ENCODE data around the gene FGF2. TPM values are rescaled to one million over a fixed set of nuclear protein-coding genes. Genes with fewer than 3 reads are reported as not detected.

The FGF2 gene
- total RNA-seq, 2 experiments from 2014 or later = 0.09 to 2.9 TPM

GRCh38 chr4:122895336-122895995 lies 68.8 kb downstream of the FGF2 start:
- Mint-ChIP-seq H3K4me1 (no peaks in the 10 kb centered on the region), H3K27ac (no peak overlapping the region), H3K9me3 (ENCODE audit: low read depth) (no peaks in the 10 kb centered on the region), H3K36me3 (peaks cover 15% of the 10 kb centered on the region), H3K4me3 (no peak overlapping the region), H3K27me3 (no peaks in the 10 kb centered on the region)
- DNase-seq (no peak), ATAC-seq (no peak)
- CTCF ChIA-PET = interaction anchor here (0.6 kb wide), 1 partner anchor 137 kb away, joined by 3 read pairs; no protein-coding TSS in a partner anchor

- Mint-ChIP-seq H3K27ac (no peak overlapping the region), H3K4me1 (no peaks in the 10 kb centered on the region), H3K4me3 (no peak overlapping the region), H3K9me3 (ENCODE audit: low read depth) (no peaks in the 10 kb centered on the region), H3K27me3 (no peaks in the 10 kb centered on the region), H3K36me3 (peaks cover 18% of the 10 kb centered on the region)
- CTCF ChIA-PET = no interaction called here
- no peak for ATAC-seq
- no peak for DNase-seq
Measured at GRCh38 chr4:122896270-122896669, 69.6 kb downstream of the FGF2 start.

- no peaks in the 10 kb centered on the region for H3K27me3 Mint-ChIP-seq
- no peak for ATAC-seq
- CTCF ChIA-PET = no interaction called here
- no peak for DNase-seq
- H3K4me3 Mint-ChIP-seq = no peak overlapping the region
- no peak overlapping the region for H3K27ac Mint-ChIP-seq
- H3K4me1 Mint-ChIP-seq = no peaks in the 10 kb centered on the region
- no peaks in the 10 kb centered on the region for H3K9me3 Mint-ChIP-seq (ENCODE audit: low read depth)
- peaks cover 13% of the 10 kb centered on the region for H3K36me3 Mint-ChIP-seq
Measured at GRCh38 chr4:122898370-122899150, 71.9 kb downstream of the FGF2 start.

DNA sequence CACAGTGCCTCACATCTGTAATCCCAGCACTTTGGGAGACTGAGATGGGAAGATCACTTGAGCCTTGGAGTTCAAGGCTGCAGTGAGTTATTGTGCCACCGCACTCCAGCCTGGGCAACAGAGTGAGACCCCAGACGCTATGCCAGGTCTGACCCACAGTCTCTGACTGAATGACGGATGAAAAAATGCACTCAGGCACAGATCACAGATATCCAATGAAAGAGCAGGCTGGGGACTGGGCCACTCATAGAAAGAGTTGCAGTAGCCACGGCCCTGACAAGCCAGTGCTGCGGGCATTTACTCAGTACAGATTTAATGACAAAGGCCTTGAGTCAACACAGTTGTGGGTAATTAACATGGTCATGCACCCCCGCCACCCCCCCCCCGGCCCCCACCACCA lies 73.1 kb downstream of the FGF2 start:
- CTCF ChIA-PET = no interaction called here
- Mint-ChIP-seq H3K27me3 (no peaks in the 10 kb centered on the region), H3K4me3 (no peak overlapping the region), H3K27ac (no peak overlapping the region), H3K36me3 (peaks cover 14% of the 10 kb centered on the region), H3K9me3 (ENCODE audit: low read depth) (no peaks in the 10 kb centered on the region), H3K4me1 (no peaks in the 10 kb centered on the region)
- ATAC-seq (no peak), DNase-seq (no peak)

DNA sequence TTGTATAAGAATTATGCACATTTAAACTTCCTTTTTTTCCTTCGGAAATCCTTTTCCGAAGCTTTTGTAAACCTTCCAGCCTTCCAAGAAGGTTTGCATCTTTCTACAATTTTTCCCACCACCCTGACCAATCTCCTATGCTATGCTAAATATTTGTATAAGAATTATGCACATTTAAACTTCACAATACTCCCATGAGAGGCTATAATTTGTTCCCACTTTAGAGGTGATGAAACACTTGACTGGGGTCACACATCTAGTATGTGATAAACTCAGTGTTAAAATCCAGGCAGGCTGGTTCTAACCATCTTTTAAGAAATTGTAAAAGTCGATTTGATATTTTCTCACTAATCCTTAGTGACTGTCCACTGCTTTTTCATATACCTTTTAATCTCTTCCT lies 73.7 kb downstream of the FGF2 start:
- H3K9me3 Mint-ChIP-seq (ENCODE audit: low read depth) = no peaks in the 10 kb centered on the region
- ATAC-seq (no peak), DNase-seq (no peak)
- H3K4me3 Mint-ChIP-seq = no peak overlapping the region
- no peak overlapping the region for H3K27ac Mint-ChIP-seq
- peaks cover 19% of the 10 kb centered on the region for H3K36me3 Mint-ChIP-seq
- H3K27me3 Mint-ChIP-seq = no peaks in the 10 kb centered on the region
- CTCF ChIA-PET = no interaction called here
- no peaks in the 10 kb centered on the region for H3K4me1 Mint-ChIP-seq

DNA sequence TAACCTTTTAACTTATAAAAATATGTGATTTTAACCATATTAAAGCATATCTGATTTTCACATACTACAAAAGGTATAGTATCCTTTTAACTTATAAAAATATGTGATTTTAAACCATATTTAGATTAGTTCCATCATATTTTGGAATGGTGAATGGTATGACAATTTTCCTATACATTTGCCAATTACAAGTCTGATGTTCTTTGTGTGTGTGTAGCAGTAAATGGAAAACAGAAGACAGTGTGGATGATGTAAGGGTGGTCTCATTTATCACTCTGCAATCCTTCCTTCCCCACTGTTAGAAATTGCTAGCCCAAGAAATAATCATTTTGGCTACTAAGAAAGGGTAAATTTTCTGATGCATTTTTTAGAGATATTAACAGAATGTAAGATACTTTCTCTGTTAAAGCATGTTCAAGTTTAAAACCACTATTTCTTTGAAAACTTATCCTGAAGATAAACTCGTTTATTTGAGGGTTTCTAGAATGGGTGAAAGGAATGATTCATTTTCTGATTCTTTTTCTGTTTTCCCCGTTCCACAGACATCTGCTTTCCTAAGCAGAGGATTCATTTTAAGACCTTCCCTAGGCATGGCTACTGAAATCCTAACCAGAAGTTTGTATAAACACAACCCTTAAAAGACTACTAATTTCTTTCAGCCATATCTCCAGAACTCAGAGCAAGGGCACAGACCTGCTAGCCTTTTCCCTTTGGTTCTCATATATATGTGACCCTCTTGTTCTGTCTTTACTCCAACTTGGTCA lies 74.8 kb downstream of the FGF2 start:
- no peaks in the 10 kb centered on the region for H3K9me3 Mint-ChIP-seq (ENCODE audit: low read depth)
- CTCF ChIA-PET = no interaction called here
- no peaks in the 10 kb centered on the region for H3K27me3 Mint-ChIP-seq
- no peak overlapping the region for H3K27ac Mint-ChIP-seq
- no peak for DNase-seq
- no peak for ATAC-seq
- no peak overlapping the region for H3K4me3 Mint-ChIP-seq
- peaks cover 21% of the 10 kb centered on the region for H3K36me3 Mint-ChIP-seq
- no peaks in the 10 kb centered on the region for H3K4me1 Mint-ChIP-seq

DNA sequence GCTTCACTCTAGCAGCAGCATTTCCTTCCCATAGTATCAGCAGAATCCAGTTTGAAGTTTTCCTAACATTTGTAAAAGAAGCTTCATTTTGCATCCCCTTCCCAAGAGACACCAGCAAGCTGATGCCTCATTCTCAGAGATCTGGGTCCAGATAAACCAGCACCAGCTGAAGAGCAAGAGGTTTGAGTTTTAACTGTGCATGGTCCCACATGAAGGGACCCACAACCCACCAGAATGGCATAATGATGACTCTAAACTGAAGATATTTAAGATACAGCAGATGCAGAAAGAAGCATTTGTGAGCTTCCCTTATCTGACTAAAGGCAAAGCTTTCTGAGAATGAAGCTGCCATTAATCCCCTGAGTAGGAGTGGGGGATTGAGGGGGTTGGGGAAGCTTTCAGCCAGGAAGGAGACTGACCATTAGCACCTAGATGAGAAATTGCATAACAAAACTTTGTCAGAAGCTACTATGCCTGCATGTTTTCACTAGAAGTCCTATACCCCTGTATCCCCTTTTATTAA lies 77.2 kb downstream of the FGF2 start:
- Mint-ChIP-seq H3K36me3 (peaks cover 24% of the 10 kb centered on the region), H3K4me3 (no peak overlapping the region), H3K27ac (no peak overlapping the region), H3K9me3 (ENCODE audit: low read depth) (no peaks in the 10 kb centered on the region), H3K27me3 (no peaks in the 10 kb centered on the region), H3K4me1 (no peaks in the 10 kb centered on the region)
- CTCF ChIA-PET = interaction anchor here (0.9 kb wide), 1 partner anchor 18 kb away, joined by 3 read pairs; the partner anchor contains the start of gene NUDT6
- DNase-seq (no peak), ATAC-seq (no peak)

GRCh38 chr4:122906859-122907305 lies 80.3 kb downstream of the FGF2 start:
- Mint-ChIP-seq H3K4me3 (no peak overlapping the region), H3K4me1 (peaks cover 2% of the 10 kb centered on the region), H3K27ac (no peak overlapping the region), H3K27me3 (no peaks in the 10 kb centered on the region), H3K9me3 (ENCODE audit: low read depth) (no peaks in the 10 kb centered on the region), H3K36me3 (peaks cover 28% of the 10 kb centered on the region)
- ATAC-seq (no peak), DNase-seq (no peak)
- CTCF ChIA-PET = no interaction called here

- peaks cover 30% of the 10 kb centered on the region for H3K36me3 Mint-ChIP-seq
- ATAC-seq = no peak
- H3K4me1 Mint-ChIP-seq = peaks cover 2% of the 10 kb centered on the region
Measured at GRCh38 chr4:122908223-122908622, 81.6 kb downstream of the FGF2 start.

GRCh38 chr4:122909683-122910082 lies 83.1 kb downstream of the FGF2 start:
- H3K4me1 Mint-ChIP-seq = peaks cover 2% of the 10 kb centered on the region
- no peak overlapping the region for H3K4me3 Mint-ChIP-seq
- no peaks in the 10 kb centered on the region for H3K9me3 Mint-ChIP-seq (ENCODE audit: low read depth)
- H3K36me3 Mint-ChIP-seq = peaks cover 29% of the 10 kb centered on the region
- H3K27me3 Mint-ChIP-seq = no peaks in the 10 kb centered on the region
- ATAC-seq (no peak), DNase-seq (no peak)
- CTCF ChIA-PET = no interaction called here
- no peak overlapping the region for H3K27ac Mint-ChIP-seq

More at GRCh38 chr4:122908223-122908622, 81.6 kb downstream of the FGF2 start:
- H3K4me3 Mint-ChIP-seq = no peak overlapping the region
- no peak for DNase-seq
- H3K27me3 Mint-ChIP-seq = no peaks in the 10 kb centered on the region
- CTCF ChIA-PET = no interaction called here
- no peak overlapping the region for H3K27ac Mint-ChIP-seq
- no peaks in the 10 kb centered on the region for H3K9me3 Mint-ChIP-seq (ENCODE audit: low read depth)

DNA sequence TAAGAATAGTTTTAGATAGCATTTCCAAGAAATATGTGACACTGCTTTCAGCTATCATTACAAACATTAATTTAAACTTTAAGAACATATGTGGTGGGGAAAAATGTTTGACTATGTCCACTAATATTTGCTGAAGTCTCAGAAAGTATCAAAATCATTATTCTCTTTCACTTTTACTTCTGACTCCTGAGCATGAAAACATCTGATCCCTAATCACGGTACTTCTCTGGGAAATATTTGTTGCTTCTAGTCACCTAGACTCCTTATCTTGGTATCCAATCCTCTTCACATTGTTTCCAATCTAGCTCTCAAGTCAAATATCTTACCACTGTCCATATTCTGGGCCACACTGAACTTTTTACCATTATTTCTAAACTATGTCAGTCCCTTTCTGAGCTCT lies 85.0 kb downstream of the FGF2 start:
- no peak overlapping the region for H3K4me3 Mint-ChIP-seq
- H3K4me1 Mint-ChIP-seq = peaks cover 2% of the 10 kb centered on the region
- H3K36me3 Mint-ChIP-seq = peaks cover 23% of the 10 kb centered on the region
- no peaks in the 10 kb centered on the region for H3K27me3 Mint-ChIP-seq
- no peaks in the 10 kb centered on the region for H3K9me3 Mint-ChIP-seq (ENCODE audit: low read depth)
- ATAC-seq (no peak), DNase-seq (no peak)
- CTCF ChIA-PET = interaction anchor here (1.4 to 1.6 kb wide), 3 partner anchors 9 to 180 kb away, joined by 4 to 9 read pairs (median 4); partner anchors contain the start of genes BBS12 and NUDT6
- no peak overlapping the region for H3K27ac Mint-ChIP-seq

GRCh38 chr4:122912810-122913575 lies 86.4 kb downstream of the FGF2 start:
- no peak overlapping the region for H3K4me3 Mint-ChIP-seq
- CTCF ChIA-PET = interaction anchor here (1.4 kb wide), 1 partner anchor 9 kb away, joined by 4 read pairs; the partner anchor contains the start of gene NUDT6
- peaks cover 23% of the 10 kb centered on the region for H3K36me3 Mint-ChIP-seq
- no peak for ATAC-seq
- DNase-seq = no peak
- no peaks in the 10 kb centered on the region for H3K9me3 Mint-ChIP-seq (ENCODE audit: low read depth)
- H3K27ac Mint-ChIP-seq = no peak overlapping the region
- peaks cover 2% of the 10 kb centered on the region for H3K4me1 Mint-ChIP-seq
- no peaks in the 10 kb centered on the region for H3K27me3 Mint-ChIP-seq
